ENCODE results near the gene MOB2.

Gene MOB2

DNA sequence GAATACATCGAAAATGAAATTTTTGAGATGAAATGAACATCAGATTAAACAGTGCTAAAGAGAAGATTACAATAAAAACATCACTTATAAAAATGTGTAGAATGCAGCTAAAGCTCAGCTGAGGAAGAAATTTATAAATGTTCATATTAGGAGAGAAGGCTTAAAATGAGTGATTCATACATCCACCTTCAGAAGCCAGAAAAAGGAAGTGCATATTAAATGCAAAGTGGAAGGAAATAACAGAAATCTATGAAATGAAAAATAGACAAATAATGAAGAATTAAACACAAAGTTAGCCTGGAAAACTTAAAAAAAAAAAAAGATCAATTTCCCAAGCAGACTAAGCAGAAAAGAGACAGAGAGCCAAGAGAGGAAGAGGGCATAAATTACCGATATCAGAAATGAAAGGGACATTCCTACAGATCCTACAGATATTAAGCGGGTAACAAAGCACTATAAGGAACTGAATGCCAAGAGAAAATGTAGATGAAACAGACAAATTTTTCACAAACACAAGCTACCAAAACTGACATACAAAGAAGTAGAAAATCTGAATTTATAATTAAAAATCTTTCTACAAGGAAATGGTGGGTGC lies 7.2 kb upstream of the MOB2 start:
- TF ChIP-seq, protein P1, sequence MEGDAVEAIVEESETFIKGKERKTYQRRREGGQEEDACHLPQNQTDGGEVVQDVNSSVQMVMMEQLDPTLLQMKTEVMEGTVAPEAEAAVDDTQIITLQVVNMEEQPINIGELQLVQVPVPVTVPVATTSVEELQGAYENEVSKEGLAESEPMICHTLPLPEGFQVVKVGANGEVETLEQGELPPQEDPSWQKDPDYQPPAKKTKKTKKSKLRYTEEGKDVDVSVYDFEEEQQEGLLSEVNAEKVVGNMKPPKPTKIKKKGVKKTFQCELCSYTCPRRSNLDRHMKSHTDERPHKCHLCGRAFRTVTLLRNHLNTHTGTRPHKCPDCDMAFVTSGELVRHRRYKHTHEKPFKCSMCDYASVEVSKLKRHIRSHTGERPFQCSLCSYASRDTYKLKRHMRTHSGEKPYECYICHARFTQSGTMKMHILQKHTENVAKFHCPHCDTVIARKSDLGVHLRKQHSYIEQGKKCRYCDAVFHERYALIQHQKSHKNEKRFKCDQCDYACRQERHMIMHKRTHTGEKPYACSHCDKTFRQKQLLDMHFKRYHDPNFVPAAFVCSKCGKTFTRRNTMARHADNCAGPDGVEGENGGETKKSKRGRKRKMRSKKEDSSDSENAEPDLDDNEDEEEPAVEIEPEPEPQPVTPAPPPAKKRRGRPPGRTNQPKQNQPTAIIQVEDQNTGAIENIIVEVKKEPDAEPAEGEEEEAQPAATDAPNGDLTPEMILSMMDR (IDR thresholded peaks at IDR 0.05; ENCODE audit: low read depth, low read length, missing control alignments): no peak
- no peak for DNase-seq (ENCODE audit: low read depth)

DNA sequence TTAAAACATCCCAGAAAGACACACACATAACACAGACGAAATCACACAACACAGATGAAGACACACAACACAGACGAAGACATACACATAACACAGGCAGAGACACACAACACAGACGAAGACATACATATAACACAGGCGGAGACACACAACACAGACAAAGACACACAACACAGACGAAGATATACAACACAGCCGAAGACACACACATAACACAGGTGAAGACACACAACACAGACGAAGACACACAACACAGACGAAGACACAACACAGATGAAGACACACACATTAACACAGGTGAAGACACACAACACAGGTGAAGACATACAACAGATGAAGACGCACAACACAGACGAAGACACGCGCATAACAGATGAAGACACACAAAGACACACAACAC lies 4.8 kb upstream of the MOB2 start:
- TF ChIP-seq, protein P1 (IDR thresholded peaks at IDR 0.05; ENCODE audit: low read depth, low read length, missing control alignments): no peak
- DNase-seq (ENCODE audit: low read depth): no peak
- H3K4me3 ChIP-seq (ENCODE audit: low read depth, low read length): no peak overlapping the region

More for the DNA sequence above, 7.2 kb upstream of the MOB2 start:
- no peak overlapping the region for H3K4me3 ChIP-seq (ENCODE audit: low read depth, low read length)

DNA sequence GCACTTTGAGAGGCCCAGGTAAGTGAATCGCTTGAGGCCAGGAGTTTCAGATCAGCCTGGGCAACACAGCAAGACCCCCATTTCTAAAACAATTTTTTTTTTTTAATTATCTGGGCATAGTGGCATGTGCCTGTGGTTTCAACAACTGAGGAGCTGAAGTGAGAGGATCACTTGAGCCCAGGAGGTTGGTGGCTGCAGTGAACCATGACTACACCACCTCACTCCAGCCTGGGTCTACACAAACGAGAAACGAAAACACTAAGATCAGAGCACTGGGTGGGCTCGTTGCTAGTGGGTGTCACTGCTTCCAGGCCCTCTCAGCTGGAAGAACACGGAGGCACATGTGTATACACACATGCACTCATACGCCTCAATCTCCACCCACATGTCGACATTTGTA lies 4.1 kb upstream of the MOB2 start:
- TF ChIP-seq, protein P1 (IDR thresholded peaks at IDR 0.05; ENCODE audit: low read depth, low read length, missing control alignments): no peak
- DNase-seq (ENCODE audit: low read depth): no peak
- H3K4me3 ChIP-seq (ENCODE audit: low read depth, low read length): no peak overlapping the region

DNA sequence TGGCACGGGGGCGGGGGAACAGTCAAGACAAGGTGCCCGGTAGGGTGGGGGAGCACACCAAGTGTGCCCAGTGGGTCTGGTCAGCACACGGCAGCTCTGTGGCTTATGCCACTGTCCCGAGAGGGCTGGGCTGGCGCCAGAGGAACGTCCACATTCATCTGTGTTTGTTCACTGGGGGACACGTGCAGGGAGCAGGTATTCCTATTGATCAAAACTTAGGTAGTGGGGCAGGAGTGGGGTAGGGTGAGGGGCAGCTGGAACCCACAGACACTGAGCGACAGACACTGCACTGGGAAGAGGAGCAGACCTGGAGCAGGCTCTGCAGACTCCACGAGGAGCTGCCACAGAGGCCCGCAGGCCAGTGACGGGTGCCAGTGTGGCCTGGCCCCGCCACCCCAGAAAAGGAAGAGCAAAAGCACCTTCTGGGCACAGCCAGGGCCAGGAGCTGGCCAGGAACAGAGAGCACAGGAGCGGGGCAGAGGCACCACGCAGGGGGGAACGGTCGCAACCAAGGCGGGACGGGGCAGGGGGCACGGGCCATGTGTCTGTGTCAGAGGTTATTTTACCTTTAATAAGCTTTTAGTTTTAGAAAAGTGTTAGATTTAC lies 2.1 kb upstream of the MOB2 start:
- no peak for DNase-seq (ENCODE audit: low read depth)
- TF ChIP-seq, protein P1 (IDR thresholded peaks at IDR 0.05; ENCODE audit: low read depth, low read length, missing control alignments): no peak
- H3K4me3 ChIP-seq (ENCODE audit: low read depth, low read length): no peak overlapping the region

DNA sequence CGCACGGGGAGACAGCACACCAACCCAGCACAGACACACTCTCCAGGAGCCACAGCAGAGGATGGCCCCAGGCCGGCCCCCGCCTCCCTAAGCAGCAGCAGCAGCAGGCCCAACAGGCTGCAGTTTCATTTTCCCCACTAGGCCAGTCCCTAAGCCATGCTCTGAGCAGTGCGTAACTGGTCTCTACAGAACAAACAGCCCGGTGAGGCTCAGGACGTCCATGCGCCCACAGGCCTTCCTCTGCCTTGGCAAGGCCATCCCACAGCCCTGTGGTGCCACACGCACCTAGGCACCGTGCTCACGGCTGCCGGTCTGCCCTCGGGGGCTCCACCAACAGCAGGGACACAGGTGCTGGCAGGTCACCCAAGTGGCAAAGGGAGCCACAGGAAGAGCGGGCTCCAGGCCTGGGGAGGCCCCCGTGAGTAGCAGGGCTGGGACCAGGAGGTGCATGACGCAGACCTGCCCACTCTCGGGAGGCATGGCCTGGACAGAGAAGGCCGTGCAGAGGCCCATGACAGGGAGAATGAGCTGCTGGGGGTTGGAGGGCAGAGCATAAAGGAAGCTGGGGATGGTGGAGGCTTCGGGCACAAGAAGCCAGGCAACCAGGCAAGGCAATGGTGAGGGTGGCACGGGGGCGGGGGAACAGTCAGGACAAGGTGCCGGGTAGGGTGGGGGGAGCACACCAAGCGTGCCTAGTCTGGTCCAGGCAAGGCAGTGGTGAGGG lies 1.4 kb upstream of the MOB2 start:
- no peak overlapping the region for H3K4me3 ChIP-seq (ENCODE audit: low read depth, low read length)
- TF ChIP-seq, protein P1 (IDR thresholded peaks at IDR 0.05; ENCODE audit: low read depth, low read length, missing control alignments): no peak
- DNase-seq (ENCODE audit: low read depth): no peak

DNA sequence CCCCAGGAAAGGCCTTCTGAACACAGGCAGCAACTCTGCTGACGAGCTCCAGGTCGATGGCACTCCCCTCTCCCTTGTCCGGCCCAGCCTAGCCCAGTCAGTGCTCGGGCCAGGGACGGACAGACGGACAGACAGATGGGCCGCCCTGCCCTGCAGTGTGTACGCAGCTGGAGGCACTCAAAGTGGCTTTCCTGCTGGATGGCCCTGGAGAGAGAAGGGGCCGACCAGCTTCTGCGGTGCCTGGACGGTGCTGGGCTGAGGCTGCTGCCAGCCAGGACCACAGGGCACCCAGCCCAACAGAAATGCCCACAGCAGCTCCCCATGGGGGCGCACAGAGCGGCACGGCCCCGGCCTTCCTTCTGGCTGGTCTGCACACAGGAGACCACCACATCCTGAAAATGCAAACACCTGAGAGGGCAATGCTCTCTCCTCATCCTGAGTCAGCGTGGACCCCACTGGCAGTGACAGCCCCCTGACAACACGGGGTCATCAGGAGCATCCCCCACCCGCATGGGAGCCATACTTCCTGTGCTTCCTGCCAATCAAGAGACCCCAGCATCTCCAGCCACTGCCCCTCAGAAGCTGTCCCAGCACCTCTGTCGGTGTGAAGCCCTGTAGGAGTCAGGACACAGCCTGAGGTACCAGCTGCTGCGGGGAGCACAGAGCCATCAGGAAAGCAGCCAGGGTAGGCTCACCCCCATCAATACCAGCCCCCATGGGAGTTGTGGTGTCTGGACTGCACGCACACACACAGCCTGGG lies 692 bp upstream of the MOB2 start:
- no peak for DNase-seq (ENCODE audit: low read depth)
- TF ChIP-seq, protein P1 (IDR thresholded peaks at IDR 0.05; ENCODE audit: low read depth, low read length, missing control alignments): no peak
- no peak overlapping the region for H3K4me3 ChIP-seq (ENCODE audit: low read depth, low read length)
